OCI-LY1 (cell line): Measurements from ENCODE around the gene SUPT3H.

Experiments used
- EZH2 ChIP-seq: fragments of 200-600 bp; sonication (generic), shearing (Covaris generic); IDR thresholded peaks from 2 replicates; pipeline ENCODE4 v1.8.0; 2017; ENCODE audit warnings: borderline replicate concordance, mixed run types, mild to moderate bottlenecking, antibody characterized with exemption, low read length, moderate library complexity, mixed read lengths
- TF ChIP-seq, protein P1 (sequence below): fragments of 200-600 bp; sonication (generic), shearing (Covaris generic); IDR thresholded peaks from 2 replicates; pipeline ENCODE4 v1.5.1; 2017; ENCODE audit warnings: mild to moderate bottlenecking, antibody characterized with exemption, low read length, moderate library complexity, mixed read lengths

DNA sequence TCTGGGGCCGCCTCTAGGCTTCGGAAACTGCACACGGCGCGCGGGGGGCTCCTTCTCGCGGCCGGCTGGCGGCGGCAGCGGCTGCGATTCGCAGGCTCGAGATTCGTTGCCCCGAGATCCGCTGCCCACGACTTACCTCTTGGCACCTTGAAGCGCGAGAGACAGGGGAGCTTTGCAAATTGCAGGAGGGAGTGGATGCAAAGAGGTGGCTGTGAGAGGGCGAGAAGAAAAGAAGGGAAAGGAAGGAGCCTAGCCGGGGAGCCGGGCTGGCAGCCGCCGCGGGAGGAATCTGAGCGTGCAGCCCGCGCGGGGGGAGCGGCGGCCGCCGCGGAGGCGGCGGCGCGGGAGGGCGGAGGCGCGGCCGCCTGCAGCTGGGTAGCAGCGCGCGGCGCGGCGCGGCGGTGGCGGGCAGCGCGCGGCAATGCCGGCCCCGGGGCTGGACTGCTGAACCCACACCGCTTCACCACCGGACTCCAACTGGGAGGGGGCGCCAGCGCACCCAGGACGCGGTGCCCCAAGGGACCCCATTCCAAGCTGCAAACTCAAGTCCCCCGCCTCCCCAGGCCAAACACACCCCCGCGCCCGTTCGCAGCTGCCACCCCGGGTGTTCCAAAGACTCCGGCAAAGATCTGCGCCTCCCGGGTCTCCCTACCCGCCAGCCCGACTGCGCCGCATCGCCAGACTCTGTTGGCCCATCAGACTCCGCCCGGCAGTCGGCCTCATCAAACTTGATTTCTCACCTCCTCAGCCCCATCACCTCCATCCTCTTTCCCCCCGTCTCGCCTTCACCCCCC, 44.2 kb upstream of the SUPT3H start:
- TF ChIP-seq, protein P1, sequence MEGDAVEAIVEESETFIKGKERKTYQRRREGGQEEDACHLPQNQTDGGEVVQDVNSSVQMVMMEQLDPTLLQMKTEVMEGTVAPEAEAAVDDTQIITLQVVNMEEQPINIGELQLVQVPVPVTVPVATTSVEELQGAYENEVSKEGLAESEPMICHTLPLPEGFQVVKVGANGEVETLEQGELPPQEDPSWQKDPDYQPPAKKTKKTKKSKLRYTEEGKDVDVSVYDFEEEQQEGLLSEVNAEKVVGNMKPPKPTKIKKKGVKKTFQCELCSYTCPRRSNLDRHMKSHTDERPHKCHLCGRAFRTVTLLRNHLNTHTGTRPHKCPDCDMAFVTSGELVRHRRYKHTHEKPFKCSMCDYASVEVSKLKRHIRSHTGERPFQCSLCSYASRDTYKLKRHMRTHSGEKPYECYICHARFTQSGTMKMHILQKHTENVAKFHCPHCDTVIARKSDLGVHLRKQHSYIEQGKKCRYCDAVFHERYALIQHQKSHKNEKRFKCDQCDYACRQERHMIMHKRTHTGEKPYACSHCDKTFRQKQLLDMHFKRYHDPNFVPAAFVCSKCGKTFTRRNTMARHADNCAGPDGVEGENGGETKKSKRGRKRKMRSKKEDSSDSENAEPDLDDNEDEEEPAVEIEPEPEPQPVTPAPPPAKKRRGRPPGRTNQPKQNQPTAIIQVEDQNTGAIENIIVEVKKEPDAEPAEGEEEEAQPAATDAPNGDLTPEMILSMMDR: no peak
- no peak for TF ChIP-seq EZH2
